Activated T-cell treated with anti-CD3 and anti-CD28 coated beads, Interleukin-2, amount 50 U/mL, for 48 hours (primary cell): Measurements from ENCODE around the gene TM9SF2.
A peak's percentile ranks its signal among the peaks of the same experiment; 100 is the strongest.
"Not testable (repeated sequence)": the region's sequence is repeated elsewhere in the genome, so short reads cannot be mapped to it uniquely, and the experiment has no call there.

ENCODE experiments used
- DNase-seq, 2 experiments: peaks; one replicate each; pipeline ENCODE4 v3.0.0-alpha.2; 2020

Gene TM9SF2, protein sequence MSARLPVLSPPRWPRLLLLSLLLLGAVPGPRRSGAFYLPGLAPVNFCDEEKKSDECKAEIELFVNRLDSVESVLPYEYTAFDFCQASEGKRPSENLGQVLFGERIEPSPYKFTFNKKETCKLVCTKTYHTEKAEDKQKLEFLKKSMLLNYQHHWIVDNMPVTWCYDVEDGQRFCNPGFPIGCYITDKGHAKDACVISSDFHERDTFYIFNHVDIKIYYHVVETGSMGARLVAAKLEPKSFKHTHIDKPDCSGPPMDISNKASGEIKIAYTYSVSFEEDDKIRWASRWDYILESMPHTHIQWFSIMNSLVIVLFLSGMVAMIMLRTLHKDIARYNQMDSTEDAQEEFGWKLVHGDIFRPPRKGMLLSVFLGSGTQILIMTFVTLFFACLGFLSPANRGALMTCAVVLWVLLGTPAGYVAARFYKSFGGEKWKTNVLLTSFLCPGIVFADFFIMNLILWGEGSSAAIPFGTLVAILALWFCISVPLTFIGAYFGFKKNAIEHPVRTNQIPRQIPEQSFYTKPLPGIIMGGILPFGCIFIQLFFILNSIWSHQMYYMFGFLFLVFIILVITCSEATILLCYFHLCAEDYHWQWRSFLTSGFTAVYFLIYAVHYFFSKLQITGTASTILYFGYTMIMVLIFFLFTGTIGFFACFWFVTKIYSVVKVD

GRCh38 chr13:99501184-99501847 is at the start of gene TM9SF2:
Gene TM9SF2 (plus strand): TSS chr13:99501472. CDS start chr13:99501607, 135 bp downstream.
- peak; percentile 98 to 99 for DNase-seq

GRCh38 chr13:99454518-99455183 is 46.6 kb upstream of the TM9SF2 start:
- DNase-seq: no peak

DNA sequence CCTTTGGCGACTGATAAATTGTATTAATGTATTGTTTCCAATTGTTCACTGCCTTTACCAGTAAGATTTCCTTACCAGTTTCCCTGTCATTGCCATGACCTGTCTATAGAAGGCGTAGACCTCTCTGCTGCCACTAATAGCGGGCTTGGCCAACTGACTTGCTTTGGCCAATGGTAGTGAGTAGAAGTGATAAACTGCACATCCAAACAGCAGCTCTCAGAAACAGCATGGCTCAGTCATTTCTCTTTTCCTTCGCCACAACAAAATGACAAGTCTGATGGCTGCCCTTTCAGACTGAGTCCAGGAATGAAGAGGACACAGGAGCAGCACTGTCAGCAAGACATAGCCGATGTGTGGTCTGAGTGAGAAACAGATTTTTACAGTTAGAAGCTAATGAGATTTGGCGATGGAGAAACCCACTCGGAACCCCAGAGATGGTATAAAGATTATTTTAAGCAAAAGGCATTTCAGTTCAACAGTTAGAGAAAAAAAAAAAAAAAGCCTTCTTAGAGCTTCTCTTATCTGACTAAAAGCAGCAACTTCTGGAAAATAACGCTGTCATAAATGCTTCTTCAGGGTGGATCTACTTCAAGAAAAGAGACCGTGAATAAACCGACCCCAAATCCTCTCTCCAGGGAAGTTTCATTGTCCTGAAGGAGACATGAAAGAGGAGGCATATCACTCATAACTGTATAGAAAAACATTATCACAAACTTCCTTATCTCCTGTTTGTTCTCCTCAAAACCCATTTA is 42.0 kb upstream of the TM9SF2 start:
- no peak for DNase-seq

GRCh38 chr13:99460802-99461201 is 40.5 kb upstream of the TM9SF2 start:
- DNase-seq: not testable (repeated sequence)

DNA sequence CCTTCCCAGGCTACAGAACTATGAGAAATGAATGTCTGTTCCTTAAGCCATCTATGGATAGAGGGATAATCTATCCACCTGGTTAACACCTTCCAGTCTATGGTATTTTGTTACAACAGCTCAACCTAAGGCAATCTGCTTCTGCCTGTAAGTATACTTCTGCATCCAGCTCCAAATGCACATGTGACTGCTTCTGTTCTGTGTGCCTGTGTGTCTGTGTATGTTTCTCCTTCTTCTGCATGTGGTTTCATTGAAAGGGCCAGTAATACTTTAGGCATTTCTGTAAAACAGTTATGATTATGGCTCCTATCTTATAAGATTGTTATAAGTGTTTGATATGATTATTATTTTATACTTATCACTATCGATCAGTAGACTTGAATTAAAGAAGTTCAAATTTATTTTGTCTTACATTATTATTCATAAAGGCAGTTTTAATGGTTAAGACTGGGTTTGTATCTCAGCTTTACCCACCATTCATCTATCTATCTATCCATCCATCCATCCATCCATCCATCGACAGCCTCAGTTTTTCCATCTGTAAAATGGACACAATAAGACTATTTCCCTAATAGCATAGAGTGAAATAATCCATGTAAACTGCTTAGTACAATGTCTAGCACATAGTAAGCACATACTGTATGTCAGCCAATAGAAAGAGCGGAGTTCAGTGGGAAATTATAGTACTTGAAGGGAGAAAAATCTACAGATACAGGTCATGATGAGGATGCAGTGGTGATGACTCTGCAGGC is 37.5 kb upstream of the TM9SF2 start:
- no peak for DNase-seq

DNA sequence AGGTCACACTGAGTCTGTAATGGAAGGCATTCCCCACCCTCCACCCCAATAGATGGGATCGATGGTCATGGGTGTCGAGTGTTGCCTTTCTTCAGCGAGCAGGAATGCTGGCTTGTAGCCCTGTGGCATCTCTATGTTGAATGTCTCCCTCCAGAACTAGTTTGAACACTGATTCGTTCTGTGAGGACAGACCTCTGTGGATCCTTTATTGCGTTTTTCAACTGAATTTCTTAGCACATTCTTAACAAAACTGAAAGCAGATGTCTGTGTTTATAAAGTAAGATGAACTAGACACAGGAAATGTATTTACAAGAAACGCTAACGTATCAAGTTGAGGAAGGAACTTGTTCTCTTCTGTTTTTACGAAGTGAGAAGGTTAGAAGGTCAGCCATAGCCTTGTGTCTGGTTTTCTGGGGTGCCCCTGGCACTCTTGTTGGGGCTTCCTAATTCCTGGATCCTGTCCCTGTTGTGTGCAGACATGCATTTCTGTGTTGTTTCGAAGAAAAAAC is 36.8 kb upstream of the TM9SF2 start:
- DNase-seq: no peak

DNA sequence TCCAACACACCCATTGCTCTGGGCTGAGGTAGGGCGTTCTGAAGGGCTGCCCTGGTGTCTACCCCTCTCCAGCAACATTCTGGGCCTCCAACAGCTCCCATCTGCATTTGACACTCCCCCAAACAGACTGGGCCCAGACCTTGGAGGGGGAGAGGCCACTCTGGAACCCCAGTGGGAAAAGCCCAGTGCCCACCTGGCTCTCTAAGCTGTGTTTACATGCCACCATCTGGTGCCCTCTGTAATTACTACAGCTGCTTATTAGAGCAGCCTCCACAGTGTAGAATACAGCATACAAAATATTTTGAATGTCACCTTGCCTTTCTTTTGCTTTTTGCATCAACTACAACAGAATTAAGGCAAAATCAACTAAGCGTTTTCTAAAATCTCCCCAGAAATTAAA is 35.8 kb upstream of the TM9SF2 start:
- no peak for DNase-seq

DNA sequence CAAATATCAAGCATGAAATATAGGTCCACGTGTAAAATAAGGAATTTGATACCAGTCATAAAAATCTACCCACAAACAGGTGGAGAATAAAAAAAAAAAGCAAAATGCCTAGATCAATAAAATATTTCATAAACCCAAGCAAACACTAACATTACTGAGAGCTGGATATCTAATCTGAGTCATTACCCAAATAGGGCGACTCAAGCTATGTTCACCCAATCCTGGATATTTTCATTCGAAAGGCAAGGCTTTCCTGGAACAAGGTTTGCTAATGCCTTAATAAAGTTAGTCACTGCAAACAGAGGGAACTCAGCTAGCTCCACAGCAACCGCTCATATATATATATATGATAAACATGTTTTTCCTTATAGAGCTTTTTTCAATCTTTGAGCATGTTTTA is 33.5 kb upstream of the TM9SF2 start:
- no peak for DNase-seq

GRCh38 chr13:99469041-99469440 is 32.2 kb upstream of the TM9SF2 start:
- DNase-seq: no peak

- no peak for DNase-seq
These were observed 31.2 kb upstream of the TM9SF2 start for GRCh38 chr13:99470027-99470426.

DNA sequence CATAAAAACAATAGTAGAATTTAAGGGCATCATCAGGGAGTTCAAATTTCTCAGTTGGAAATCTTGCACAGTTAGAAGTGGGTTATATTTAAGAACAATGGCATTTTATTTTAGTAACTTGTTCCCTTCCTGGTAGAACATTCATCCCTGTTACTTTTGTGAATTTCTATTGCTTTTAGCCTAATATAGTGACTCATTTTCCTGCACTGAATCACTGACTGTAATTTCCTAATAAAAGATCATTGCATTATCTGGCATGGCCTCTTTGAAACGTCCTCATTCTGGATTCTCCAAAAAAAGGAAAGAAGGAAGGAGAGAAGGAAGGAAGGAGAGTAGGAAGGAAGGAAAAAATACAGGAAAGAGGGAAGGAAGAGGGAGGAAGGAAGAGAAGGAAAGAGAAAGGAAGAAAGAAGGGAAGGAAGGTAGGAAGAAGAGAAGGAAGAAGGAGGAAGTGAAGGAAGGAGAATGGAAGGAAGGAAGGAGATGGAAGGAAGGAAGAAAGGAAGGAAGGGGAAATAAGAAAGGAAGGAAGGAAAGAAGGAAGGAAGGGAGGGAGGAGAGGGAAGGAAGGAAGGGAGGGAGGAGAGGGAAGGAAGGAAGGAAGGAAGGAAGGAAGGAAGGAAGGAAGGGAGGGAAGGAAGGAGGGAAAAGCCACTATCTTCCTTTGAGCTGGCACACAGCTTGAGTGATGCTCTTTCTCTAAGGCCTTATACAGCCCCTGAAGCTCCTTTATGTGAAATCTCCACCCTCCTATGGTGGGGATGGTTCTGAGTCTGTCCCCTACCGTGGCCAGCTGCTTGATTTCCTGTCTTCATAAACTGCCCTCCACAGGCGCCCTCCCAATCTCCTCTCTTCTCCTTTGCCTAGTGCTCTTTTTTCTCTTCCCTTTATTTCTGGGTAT is 29.8 kb upstream of the TM9SF2 start:
- no peak for DNase-seq

DNA sequence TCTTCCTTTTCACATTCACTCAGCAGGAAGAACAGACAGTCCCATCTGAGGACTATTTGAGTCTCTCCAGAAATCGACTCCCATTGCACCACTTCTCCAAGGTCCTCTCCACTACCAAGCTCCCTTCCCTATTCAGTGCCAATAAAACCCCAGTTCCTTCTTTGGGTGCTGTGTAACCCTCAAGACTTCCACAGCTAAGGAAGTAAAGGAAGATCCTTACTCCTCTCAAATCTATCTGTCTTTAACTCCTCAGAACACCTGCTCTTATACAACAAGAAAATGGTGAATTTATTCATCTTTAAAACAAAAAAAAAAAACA is 29.2 kb upstream of the TM9SF2 start:
- no peak for DNase-seq

DNA sequence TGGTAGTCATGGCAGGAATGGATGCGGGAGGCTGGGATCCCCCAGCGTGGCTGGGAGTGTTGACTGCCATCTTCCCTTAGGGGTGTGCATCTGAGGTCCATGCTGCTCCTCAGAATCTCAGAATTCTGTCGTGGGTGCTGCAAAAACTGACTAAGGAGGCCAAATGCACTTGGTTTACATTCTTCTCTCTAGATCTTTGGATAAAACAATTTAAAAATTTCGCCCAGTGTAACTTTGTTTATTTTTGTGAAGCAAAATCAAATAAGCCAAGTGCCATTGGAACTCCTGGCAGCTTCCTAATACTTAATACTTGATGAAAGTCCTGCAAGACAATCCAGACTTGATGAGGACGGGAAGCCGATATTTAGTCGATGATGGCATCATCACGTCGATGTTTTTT is 27.8 kb upstream of the TM9SF2 start:
- no peak for DNase-seq

GRCh38 chr13:99476648-99477047 is 24.6 kb upstream of the TM9SF2 start:
- no peak for DNase-seq

- DNase-seq: no peak
These were observed 23.8 kb upstream of the TM9SF2 start for GRCh38 chr13:99477493-99477892.

DNA sequence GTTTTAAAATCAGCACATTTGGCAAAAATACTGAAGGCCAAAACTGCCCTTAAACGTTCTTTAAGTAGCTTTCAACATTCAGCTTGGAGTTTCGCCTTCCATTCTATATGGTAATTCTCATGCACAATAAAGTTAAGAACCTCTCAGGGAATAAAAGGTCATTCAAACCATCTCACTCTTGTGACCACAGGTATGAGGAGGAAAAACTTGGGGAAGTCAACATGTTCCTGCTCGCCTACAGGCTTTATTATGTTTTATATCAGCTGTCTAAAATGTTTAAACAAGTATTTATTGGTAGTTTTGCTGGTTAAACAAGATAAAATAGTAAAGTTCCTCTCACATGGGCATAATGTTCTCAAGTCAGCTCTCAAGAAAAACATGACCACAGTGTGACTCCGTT is 19.9 kb upstream of the TM9SF2 start:
- no peak for DNase-seq

DNA sequence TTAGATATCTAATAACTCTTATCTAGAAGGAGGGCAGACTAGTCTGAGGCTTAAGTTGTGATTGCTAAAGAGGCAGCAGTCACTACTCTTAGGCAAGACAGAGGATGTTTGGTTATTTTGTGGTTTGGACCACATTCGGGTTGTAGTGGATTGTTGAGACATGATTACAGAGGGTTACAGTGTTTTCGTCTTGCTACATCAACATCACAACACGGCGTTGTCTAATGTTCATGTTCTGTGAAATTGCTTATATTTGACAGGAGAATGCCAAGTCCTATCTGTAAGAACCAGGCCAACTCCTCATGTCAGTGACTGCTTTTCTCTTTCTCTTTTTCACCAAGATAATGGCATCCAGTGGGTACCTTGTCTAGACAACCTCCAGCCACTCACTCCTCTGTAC is 16.8 kb upstream of the TM9SF2 start:
- no peak for DNase-seq

DNA sequence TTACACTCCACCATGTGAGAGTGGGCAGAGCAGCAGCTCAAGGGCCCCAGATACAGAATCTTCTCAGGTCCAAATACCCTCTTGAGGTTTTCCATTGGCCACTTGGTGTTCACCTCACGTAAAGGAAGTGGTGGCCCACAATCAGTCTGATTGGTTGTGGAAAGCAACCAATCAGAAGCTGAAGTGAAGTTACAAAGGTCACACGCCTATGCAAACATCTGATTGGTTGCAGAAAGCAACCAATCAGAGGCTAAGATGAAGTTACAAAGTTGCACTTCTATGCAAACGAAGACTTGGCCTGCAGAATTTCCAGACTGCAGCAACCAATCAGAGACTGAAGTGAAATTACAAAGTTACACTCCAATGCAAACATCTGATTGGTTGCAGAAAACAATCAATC is 14.3 kb upstream of the TM9SF2 start:
- DNase-seq: no peak

GRCh38 chr13:99489028-99489427 is 12.2 kb upstream of the TM9SF2 start:
- no peak for DNase-seq

GRCh38 chr13:99491750-99492149 is 9.5 kb upstream of the TM9SF2 start:
- not testable (repeated sequence) for DNase-seq
